Loucy (cell line): ENCODE measurements around the gene GTPBP2.

Source experiments
- H2AFZ ChIP-seq: fragments of 200-600 bp; sonication (generic); 2 replicates; pipeline ENCODE4 v1.6.0; 2016; ENCODE audit warnings: antibody characterized with exemption, mild to moderate bottlenecking, low read length, moderate library complexity
- H3F3A ChIP-seq: fragments of 200-600 bp; 2 replicates; pipeline ENCODE4 v1.6.0; 2016; ENCODE audit warnings: antibody characterized with exemption, low read depth, mild to moderate bottlenecking
- H3K27me3 ChIP-seq: fragments of 200-600 bp; sonication (generic); 2 replicates; pipeline ENCODE4 v1.6.1; 2014; ENCODE audit warnings: low read length, mild to moderate bottlenecking; ENCODE audit not compliant: insufficient read depth, poor library complexity, severe bottlenecking
- H3K36me3 ChIP-seq: fragments of 200-600 bp; sonication (generic); 2 replicates; pipeline ENCODE4 v1.6.1; 2016; ENCODE audit warnings: low read length; ENCODE audit not compliant: insufficient read depth
- H3K4me1 ChIP-seq: fragments of 200-600 bp; sonication (generic); 2 replicates; pipeline ENCODE4 v1.5.1; 2014; ENCODE audit warnings: low read length, mild to moderate bottlenecking; ENCODE audit not compliant: insufficient read depth, poor library complexity, severe bottlenecking
- H3K4me2 ChIP-seq: fragments of 200-600 bp; sonication (generic); 2 replicates; pipeline ENCODE4 v1.6.0; 2014; ENCODE audit warnings: antibody characterized with exemption, low read length, low read depth, mild to moderate bottlenecking; ENCODE audit not compliant: poor library complexity, severe bottlenecking
- H3K4me3 ChIP-seq: fragments of 200-600 bp; sonication (generic); 2 replicates; pipeline ENCODE4 v1.5.1; 2014; ENCODE audit warnings: low read length, mild to moderate bottlenecking, mixed read lengths; ENCODE audit not compliant: poor library complexity, severe bottlenecking
- H3K79me2 ChIP-seq: fragments of 200-600 bp; sonication (generic); 2 replicates; pipeline ENCODE4 v1.6.1; 2014; ENCODE audit warnings: low read length; ENCODE audit not compliant: insufficient read depth
- H3K9ac ChIP-seq: fragments of 200-600 bp; sonication (generic); 2 replicates; pipeline ENCODE4 v1.6.0; 2014; ENCODE audit warnings: mild to moderate bottlenecking, low read depth, low read length, moderate library complexity; ENCODE audit not compliant: poor library complexity, severe bottlenecking
- H3K9me2 ChIP-seq: fragments of 200-600 bp; sonication (generic); replicated peaks from 2 replicates; pipeline ENCODE4 v1.6.1; 2016; ENCODE audit warnings: low read depth, low read length, mixed read lengths
- H3K9me3 ChIP-seq: fragments of 200-600 bp; sonication (generic); 2 replicates; pipeline ENCODE4 v1.6.1; 2014; ENCODE audit warnings: mild to moderate bottlenecking, antibody characterized with exemption, low read length, low read depth; ENCODE audit not compliant: insufficient read depth
- H4K20me1 ChIP-seq: fragments of 200-600 bp; sonication (generic); 2 replicates; pipeline ENCODE4 v1.6.0; 2014; ENCODE audit warnings: antibody characterized with exemption, low read length, mild to moderate bottlenecking; ENCODE audit not compliant: insufficient read depth, poor library complexity, severe bottlenecking
- EZH2phosphoT487 ChIP-seq: fragments of 200-600 bp; IDR thresholded peaks from 2 replicates; pipeline ENCODE4 v1.6.1; 2018; ENCODE audit warnings: antibody characterized with exemption, mild to moderate bottlenecking, moderate library complexity, borderline replicate concordance
- TF ChIP-seq, protein P1 (sequence below): fragments of 200-600 bp; sonication (generic); conservative IDR thresholded peaks from 2 replicates; pipeline ENCODE4 v1.5.1; 2014; ENCODE audit warnings: mild to moderate bottlenecking, antibody characterized with exemption, low read length

The GTPBP2 gene, protein sequence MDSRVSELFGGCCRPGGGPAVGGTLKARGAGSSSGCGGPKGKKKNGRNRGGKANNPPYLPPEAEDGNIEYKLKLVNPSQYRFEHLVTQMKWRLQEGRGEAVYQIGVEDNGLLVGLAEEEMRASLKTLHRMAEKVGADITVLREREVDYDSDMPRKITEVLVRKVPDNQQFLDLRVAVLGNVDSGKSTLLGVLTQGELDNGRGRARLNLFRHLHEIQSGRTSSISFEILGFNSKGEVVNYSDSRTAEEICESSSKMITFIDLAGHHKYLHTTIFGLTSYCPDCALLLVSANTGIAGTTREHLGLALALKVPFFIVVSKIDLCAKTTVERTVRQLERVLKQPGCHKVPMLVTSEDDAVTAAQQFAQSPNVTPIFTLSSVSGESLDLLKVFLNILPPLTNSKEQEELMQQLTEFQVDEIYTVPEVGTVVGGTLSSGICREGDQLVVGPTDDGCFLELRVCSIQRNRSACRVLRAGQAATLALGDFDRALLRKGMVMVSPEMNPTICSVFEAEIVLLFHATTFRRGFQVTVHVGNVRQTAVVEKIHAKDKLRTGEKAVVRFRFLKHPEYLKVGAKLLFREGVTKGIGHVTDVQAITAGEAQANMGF

DNA sequence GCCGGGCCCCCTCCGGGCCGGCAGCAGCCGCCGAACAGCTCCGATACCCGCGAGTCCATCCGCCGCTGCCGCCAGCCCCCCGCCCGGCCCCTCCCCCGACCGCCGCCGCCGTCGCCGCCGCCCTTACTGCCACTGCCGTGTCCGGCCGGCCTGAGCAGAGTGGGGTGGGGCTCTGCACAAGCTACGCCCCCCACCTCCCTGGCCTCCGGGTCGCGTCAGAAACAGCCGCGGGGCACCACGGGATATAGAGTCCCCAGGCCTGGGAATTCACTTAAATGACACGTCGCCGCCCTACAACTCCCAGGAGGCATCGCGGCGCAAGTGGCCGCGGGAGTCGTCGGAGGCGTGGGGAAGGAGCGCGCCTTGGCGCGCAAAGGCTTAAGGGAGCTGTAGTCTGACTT lies at the start of gene GTPBP2:
GTPBP2 (minus strand) TSS at position 161 of the 401 bp plus-strand sequence; CDS start at position 59, 102 bp downstream.
- Histone ChIP-seq H4K20me1 (peaks cover 10% of the 10 kb centered on the region), H3K9ac (peak within 1 kb of the TSS; percentile 100), H3K4me3 (peak within 1 kb of the TSS; percentile 87), H3K4me1 (peaks cover 27% of the 10 kb centered on the region), H3K36me3 (peaks cover 19% of the 10 kb centered on the region; the same call in 1 of the 2 replicates), H2AFZ (peak within 1 kb of the TSS; percentile 87), H3K27me3 (no peaks in the 10 kb centered on the region), H3K4me2 (peak within 1 kb of the TSS; percentile 87), H3K9me3 (no peaks in the 10 kb centered on the region), H3K9me2 (no peaks in the 10 kb centered on the region), H3F3A (no peaks in the 10 kb centered on the region), H3K79me2 (peaks cover 36% of the 10 kb centered on the region)
- TF ChIP-seq, protein P1, sequence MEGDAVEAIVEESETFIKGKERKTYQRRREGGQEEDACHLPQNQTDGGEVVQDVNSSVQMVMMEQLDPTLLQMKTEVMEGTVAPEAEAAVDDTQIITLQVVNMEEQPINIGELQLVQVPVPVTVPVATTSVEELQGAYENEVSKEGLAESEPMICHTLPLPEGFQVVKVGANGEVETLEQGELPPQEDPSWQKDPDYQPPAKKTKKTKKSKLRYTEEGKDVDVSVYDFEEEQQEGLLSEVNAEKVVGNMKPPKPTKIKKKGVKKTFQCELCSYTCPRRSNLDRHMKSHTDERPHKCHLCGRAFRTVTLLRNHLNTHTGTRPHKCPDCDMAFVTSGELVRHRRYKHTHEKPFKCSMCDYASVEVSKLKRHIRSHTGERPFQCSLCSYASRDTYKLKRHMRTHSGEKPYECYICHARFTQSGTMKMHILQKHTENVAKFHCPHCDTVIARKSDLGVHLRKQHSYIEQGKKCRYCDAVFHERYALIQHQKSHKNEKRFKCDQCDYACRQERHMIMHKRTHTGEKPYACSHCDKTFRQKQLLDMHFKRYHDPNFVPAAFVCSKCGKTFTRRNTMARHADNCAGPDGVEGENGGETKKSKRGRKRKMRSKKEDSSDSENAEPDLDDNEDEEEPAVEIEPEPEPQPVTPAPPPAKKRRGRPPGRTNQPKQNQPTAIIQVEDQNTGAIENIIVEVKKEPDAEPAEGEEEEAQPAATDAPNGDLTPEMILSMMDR: no peak
- TF ChIP-seq EZH2phosphoT487: no peak

DNA sequence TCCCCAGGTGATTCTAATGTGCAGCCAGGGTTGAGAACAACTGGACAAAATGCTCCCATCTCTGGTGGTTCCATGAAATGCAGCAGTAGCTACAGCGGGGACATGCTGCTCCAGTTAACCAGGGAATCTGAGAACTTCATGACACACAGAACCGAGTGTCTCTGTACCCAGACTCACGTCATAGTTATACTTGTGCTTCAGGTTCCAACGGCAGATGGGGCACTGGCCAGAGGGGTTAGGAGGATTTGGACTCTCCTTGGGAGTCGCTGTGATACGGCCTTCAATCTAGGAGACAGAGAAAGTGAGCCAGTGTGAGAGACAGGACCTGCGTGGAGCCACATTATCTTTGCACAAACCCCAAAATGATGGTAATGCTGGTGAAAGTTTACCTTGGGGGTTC lies 49.3 kb upstream of the GTPBP2 start:
- H3K4me1 ChIP-seq: peaks cover 9% of the 10 kb centered on the region
- no peaks in the 10 kb centered on the region for H3K9me3 ChIP-seq
- no peaks in the 10 kb centered on the region for H3K9me2 ChIP-seq
- H3K4me3 ChIP-seq: no peak overlapping the region
- H3K9ac ChIP-seq: no peak overlapping the region
- H3K36me3 ChIP-seq: peaks cover 75% of the 10 kb centered on the region; the same call in 1 of the 2 replicates
- H3K79me2 ChIP-seq: peaks cover 26% of the 10 kb centered on the region
- TF ChIP-seq, protein P1: no peak
- TF ChIP-seq EZH2phosphoT487: no peak
- no peak overlapping the region for H3K4me2 ChIP-seq
- no peaks in the 10 kb centered on the region for H3K27me3 ChIP-seq
- no peak overlapping the region for H2AFZ ChIP-seq
- no peaks in the 10 kb centered on the region for H3F3A ChIP-seq
- H4K20me1 ChIP-seq: peaks cover 12% of the 10 kb centered on the region

DNA sequence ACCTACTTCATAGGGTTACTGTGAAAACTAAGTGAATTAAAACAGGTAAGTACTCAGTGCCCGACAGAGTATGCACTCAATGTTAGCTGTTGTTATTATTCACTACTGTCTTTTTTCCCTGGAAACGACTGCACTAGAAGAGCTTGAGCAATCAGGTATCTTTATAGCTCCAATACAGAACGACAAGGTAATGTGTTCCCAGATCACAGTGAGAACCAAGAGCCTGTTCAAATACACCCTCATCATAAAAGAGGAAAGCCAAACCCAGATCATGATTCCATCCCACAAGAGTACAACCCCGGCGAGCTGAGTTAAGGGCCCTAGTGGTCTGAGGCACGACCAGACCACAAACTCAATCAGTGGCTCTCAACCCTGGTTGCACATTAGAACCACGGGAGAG lies 48.7 kb upstream of the GTPBP2 start:
- Histone ChIP-seq H3F3A (no peaks in the 10 kb centered on the region), H4K20me1 (peaks cover 7% of the 10 kb centered on the region), H3K36me3 (peaks cover 76% of the 10 kb centered on the region; the same call in 1 of the 2 replicates), H2AFZ (no peak overlapping the region), H3K4me2 (no peak overlapping the region), H3K9ac (no peak overlapping the region), H3K9me3 (no peaks in the 10 kb centered on the region), H3K4me3 (no peak overlapping the region), H3K9me2 (no peaks in the 10 kb centered on the region), H3K27me3 (no peaks in the 10 kb centered on the region), H3K4me1 (peaks cover 3% of the 10 kb centered on the region), H3K79me2 (peaks cover 20% of the 10 kb centered on the region; the same call in 1 of the 2 replicates)
- TF ChIP-seq, protein P1: no peak
- TF ChIP-seq EZH2phosphoT487: no peak
